ENCODE results near the gene IQCE.

DNA sequence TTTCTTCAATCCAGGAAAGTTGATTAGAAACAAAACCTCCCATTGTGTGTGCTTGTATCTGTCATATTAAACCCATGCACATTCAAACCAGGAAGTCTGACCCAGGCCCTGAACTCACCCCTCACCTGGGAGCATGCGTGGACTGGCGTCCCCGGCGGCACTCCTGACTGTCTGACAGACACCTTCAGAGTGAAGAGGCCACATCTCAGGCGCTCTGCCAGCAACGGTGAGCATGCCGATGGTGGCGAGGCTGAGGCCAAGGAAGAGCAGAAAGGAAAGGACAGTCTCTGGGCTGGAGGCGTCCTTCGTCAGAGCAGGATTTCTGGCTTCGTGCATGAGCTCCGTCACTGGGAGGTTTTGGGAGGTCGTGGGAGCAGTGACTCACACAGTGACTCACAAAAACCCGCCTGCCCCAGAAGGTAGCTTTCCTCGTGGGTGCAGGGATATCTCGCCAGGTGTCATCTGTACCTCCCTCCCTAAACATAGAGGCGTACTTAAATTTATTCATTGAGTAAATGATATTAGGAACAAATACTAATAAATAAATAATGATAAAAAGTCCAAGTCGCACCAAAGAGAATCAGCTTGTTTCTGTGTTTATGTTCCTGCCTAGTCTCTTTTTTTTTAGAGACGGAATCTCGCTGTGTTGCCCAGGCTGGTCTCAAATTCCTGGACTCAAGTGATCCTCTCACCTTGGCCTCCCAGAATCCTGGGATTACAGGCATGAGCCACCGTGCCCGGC lies 13.5 kb downstream of the IQCE start:
- TF ChIP-seq, protein P1, sequence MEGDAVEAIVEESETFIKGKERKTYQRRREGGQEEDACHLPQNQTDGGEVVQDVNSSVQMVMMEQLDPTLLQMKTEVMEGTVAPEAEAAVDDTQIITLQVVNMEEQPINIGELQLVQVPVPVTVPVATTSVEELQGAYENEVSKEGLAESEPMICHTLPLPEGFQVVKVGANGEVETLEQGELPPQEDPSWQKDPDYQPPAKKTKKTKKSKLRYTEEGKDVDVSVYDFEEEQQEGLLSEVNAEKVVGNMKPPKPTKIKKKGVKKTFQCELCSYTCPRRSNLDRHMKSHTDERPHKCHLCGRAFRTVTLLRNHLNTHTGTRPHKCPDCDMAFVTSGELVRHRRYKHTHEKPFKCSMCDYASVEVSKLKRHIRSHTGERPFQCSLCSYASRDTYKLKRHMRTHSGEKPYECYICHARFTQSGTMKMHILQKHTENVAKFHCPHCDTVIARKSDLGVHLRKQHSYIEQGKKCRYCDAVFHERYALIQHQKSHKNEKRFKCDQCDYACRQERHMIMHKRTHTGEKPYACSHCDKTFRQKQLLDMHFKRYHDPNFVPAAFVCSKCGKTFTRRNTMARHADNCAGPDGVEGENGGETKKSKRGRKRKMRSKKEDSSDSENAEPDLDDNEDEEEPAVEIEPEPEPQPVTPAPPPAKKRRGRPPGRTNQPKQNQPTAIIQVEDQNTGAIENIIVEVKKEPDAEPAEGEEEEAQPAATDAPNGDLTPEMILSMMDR (IDR thresholded peaks at IDR 0.05), result no peak
- no peak for TF ChIP-seq EZH2 (IDR thresholded peaks at IDR 0.05; ENCODE audit: borderline replicate concordance, insufficient read depth, low read depth, low read length, poor library complexity, severe bottlenecking)
